ENCODE data around the gene CACNA1E.

CACNA1E gene

GRCh38 chr1:181588631-181589030, 105.3 kb downstream of the CACNA1E start:
- DNase-seq: no peak

- no peak for DNase-seq
These were observed 109.0 kb downstream of the CACNA1E start for GRCh38 chr1:181592255-181592859.

GRCh38 chr1:181593042-181593441, 109.7 kb downstream of the CACNA1E start:
- no peak for DNase-seq

- DNase-seq: no peak
These were observed 111.2 kb downstream of the CACNA1E start for GRCh38 chr1:181594553-181594952.

- no peak for DNase-seq
These were observed 111.9 kb downstream of the CACNA1E start for GRCh38 chr1:181595234-181595633.

DNA sequence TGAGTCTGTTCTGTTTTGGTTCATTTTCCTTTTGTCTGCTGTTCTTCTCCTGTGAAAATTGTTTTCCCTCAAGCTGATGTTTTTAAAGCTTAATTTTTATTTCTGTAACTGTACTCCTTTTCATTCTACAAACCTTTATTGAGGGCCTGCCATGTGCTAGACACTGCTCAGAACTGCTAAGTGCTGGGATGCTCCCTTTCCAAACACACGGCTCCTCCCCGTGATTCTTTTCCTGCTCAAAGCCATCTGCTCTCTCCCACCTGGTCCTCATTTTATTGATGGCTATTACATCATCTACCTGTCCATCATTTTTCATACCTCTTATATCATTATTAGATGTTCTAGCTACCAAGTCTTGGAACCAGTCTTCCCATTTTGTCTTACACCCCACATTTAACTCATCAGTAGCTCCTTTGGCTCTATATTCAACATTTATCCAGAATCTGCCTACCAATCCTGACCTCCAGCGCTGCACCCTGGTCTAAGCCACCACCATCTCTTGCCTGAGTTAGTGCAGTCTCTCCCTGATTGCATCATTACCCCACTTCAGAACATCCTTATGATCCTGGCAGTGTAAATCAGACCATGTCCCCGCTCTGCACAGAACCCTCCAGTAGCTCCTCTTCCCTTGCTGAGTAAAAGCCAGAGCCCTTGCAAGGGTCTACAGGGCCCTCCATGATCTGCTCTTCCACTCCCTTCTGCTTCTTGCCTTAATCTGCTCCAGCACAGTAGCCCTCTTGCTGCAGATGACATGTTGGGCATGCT, 118.1 kb downstream of the CACNA1E start:
- no peak for DNase-seq

DNA sequence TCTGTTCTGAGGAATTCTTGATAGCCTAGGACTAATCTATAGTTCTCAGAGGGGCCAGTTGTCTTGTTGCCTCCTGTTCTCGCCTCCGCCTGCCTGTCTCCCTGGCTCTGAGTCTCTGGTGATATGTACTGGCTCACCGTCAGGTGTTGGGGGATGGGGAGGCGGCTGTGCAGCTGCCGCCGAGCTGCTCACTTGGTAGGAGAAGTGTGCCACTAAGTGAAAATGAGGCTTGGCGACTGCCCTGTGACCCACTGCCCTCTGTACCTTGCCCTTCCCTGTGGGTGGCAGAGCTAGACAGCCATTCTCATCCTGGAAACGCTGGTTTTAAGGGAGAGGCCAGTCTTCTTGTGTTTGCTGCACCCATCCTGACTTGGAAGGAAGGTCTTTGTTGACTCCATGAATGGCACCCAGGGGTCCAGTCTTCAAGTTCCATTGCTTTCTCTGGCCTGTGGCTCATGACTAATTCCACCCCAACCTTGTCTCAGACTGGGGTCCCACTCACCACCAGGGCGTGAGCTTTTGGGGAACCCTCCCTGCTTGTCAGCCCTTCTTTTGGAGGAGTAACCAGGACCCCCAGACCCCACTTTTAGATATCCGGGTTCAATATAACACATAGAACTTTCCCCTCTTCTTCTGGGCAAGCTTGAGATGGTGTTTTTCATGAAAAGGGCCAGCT, 120.6 kb downstream of the CACNA1E start:
- no peak for DNase-seq

DNA sequence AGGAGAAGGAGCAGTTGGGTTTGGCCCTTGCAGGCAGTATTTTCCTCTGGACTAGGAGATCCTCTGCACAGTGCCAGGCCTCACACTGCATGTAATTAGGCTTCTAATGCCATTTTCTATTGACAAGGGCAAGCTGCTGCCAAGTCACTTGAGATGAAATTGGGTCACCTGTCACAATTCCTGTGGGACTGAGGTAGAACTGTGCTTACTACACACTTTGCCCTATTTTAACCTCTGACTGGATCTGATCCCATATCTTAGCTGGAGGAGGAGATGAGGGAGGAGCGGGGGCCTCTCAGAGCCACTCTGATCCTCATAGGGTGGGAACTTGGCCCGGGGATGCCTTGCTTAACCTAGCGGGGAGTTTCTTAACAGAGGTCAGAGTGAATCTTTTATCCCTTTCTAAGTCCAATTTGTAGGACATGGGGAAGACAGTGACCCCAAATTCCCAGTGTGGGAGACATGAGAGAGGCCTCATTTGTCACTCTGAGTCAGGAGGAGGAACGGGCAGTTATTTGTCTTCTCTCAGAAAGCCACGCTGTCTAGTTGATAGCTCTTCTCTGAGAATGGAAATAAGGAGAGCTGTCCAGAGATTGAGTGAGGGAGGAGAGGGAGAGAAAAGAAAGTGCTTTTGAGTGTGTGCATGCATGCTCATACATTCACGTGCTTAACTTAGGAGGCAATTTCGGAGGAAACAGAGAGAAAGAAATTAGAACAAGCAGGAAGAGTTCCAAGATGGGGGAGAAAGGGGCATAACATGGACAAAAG, 121.3 kb downstream of the CACNA1E start:
- DNase-seq: no peak

DNA sequence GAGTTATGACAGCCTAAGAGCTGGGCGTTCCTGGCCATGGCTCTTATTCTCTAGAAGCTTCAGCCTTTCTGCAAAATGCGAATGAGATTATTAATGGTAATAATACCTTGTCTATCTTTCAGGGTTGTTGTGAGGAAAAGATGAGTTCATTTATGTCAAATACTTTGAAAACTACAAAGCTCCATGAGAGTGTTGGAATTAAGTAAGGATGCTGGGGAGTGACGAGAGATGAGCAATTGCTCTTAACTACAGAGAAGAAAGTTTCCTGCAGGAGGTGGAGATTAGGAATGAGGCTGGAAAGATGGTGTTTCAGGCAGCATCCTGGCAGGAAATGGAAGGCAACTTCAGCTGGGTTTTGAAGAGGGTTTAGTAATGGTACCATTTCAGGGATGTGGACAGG, 124.2 kb downstream of the CACNA1E start:
- DNase-seq: no peak

GRCh38 chr1:181608386-181608785, 125.1 kb downstream of the CACNA1E start:
- no peak for DNase-seq

DNA sequence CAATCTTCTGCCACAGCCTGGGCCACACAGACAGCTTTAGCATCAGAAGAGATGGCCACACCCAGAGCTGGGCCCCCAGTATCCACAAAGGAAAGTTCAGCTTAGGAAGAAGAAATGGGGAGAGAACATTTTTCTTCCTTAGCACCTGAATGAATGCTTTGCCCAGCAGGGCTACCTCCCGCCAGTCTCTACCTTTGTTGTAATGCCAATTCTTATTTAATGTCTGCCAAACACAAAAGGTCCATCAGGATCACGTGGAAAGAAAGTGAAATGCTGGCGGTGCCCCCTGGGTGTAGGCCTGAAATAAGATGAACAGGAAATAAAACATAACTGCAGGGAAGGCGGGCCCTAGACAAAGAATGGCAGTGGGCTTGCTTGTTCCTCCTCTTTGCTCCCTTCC, 125.6 kb downstream of the CACNA1E start:
- no peak for DNase-seq

GRCh38 chr1:181612100-181612499, 128.8 kb downstream of the CACNA1E start:
- no peak for DNase-seq

- DNase-seq: no peak
These were observed 135.2 kb downstream of the CACNA1E start for GRCh38 chr1:181618559-181618958.

DNA sequence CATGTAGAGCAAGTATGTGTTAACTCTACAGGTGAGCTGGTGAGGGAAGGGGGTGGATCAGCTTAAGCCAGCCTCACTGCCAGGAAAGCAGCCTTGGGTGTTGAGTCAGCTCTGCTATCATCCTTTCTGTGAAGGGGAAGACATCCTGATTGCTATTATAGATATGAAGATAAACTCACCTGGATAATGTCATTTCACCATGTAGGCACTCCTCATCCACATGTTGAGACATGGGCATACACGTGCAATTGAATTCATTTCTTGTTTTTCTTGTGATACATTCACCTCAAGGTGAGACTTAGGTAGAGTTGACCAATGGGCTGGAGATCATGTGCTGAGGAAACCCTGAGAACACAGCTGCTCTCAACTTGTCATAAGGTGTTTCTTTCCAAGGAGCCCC, 136.9 kb downstream of the CACNA1E start:
- no peak for DNase-seq

- DNase-seq: no peak
These were observed 140.5 kb downstream of the CACNA1E start for GRCh38 chr1:181623850-181624249.

GRCh38 chr1:181626279-181626938, 143.1 kb downstream of the CACNA1E start:
- no peak for DNase-seq

- no peak for DNase-seq
These were observed 147.1 kb downstream of the CACNA1E start for GRCh38 chr1:181630398-181630797.

GRCh38 chr1:181630838-181631237, 147.5 kb downstream of the CACNA1E start:
- DNase-seq: no peak

DNA sequence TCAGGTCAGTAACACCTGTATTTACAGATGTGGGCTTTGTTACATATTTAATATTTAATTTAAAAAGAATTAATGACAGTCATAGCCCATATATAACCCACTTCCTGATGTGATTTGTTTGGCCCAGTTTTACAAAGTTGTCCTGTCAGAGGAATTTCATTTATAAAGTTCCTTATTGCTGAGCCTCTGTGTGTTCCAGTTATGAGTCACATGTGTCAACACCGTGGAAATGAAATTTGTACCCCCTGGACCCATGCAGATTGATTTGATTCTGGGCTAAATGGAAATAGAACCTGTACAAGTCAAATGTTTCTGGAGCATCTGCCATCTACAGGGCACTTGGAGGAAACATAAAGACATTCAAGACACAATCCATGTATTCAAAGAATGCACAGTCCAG, 149.2 kb downstream of the CACNA1E start:
- DNase-seq: no peak

DNA sequence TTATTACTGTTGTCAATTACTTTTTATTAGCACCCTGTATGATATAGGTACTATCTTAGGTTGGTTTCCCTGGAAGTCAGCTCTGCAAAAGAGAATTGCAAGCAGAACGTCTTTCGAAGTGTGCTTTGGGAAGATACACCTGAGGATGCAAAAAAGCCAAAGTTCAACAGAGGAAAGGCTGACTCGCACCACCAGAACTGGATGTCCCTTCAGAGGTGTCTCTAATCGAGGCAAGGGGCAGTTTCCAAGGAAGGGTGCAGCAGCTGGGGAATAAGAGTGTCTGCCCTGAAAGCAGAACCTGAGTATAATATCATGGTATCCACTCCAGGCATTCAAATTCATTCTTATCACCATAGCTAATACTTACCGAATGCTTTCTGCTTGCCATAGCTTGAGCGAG, 149.6 kb downstream of the CACNA1E start:
- DNase-seq: no peak

DNA sequence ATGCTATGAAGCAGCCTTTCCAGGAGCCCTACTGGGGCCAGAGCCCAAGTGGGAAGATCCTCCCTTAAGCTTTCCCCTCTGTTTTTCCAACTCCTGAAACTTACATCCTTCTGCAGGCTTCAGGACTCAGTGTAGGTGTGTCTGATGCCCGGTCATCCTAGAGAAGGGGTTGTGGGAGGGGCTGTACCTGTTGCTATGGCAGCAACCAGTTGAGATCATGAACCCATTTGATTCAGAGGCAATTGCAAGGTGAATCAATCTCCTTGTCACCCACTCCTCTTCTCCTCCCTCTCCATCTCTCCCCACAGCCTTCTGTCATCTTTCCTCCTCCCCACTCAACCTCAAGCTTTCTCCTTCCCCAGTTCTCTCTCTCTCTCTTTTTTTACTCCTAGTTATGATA, 151.8 kb downstream of the CACNA1E start:
- no peak for DNase-seq

DNA sequence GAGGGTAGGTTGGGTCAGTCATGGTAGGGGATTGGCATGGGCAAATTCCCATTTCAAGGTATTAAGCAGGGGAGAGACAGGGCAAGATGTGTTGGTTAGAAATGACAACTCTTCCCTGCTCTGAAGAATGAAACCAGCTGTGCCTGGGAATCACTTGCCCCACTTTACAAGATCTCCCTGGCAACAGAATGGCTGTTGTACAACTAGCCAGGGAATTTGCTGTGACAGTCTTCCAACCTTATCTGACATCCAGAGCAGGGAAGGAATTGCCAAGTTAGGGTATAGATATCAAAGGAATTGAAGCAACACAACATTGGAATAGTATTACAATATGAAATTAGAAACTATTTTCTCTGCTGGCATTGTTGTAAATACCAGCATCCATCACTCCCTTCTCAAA, 154.7 kb downstream of the CACNA1E start:
- DNase-seq: no peak

DNA sequence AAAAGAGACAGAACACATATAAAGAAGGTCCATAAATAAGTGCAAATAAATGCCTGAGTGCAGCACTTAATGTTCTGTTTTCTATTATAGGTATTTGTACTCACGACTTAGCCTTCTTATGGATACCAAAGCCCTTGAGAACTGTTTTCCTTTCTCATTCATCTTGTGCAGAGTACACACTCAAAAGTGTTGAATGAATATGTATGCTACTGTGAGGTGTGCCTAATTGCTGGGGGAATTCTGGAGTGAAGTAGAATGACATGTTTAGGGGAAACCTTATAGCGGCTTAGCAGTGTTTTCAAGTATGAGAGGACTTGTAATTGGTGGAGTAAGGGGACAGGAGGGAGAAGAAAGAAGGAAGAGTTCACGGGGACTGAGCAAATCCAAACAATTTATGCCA, 157.6 kb downstream of the CACNA1E start:
- DNase-seq: no peak

Data from inflammatory macrophage (primary cell).